Panc1 (cell line): ENCODE measurements around the gene SOCS1. TPM values are rescaled to one million over a fixed set of nuclear protein-coding genes. Genes with fewer than 3 reads are reported as not detected.

Experiments
- ATAC-seq: fragments of 200-7000 bp; cut with Tn5 transposase; 2 replicates; pipeline ENCODE4 v1.9.1; 2020; ENCODE audit warnings: mild to moderate bottlenecking, moderate library complexity
- BruUV-seq: library from RNA; stranded (reverse); fragments of 400-500 nt; replicated peaks from 2 replicates; lab custom pipeline; 2021; lab: Mats Ljungman, UMichigan
- CTCF ChIA-PET: fragments of 300-600 bp; sonication (Branson Sonifier 250); formaldehyde crosslinking; loops from one replicate; lab custom pipeline; 2022; ENCODE audit warnings: antibody characterized with exemption; lab: Charles Lee
- POLR2A ChIA-PET: fragments of 300-600 bp; sonication (Branson Sonifier 250); formaldehyde crosslinking; loops from one replicate; lab custom pipeline; 2022; ENCODE audit warnings: antibody characterized with exemption; lab: Charles Lee
- DNase-seq: peaks from one replicate; pipeline ENCODE4 v3.0.0-alpha.2; 2010; ENCODE audit warnings: low read depth, low spot score
- H3K27ac ChIP-seq: 2 replicates; pipeline ENCODE4 v1.5.1; 2011; ENCODE audit warnings: mild to moderate bottlenecking, low read length, inconsistent platforms
- H3K27me3 ChIP-seq: fragments of 200-500 bp; sonication (Bioruptor generic); 2 replicates; pipeline ENCODE4 v1.6.0; 2014; ENCODE audit warnings: low read length, inconsistent platforms; ENCODE audit not compliant: control insufficient read depth, insufficient read depth
- H3K36me3 ChIP-seq: fragments of 200-500 bp; sonication (Bioruptor generic); 2 replicates; pipeline ENCODE4 v1.5.1; 2014; ENCODE audit warnings: inconsistent platforms, mild to moderate bottlenecking, low read length, moderate library complexity; ENCODE audit not compliant: control insufficient read depth, insufficient read depth
- H3K4me1 ChIP-seq: 2 replicates; pipeline ENCODE4 v1.5.1; 2011; ENCODE audit warnings: inconsistent platforms, mild to moderate bottlenecking, low read length, moderate library complexity; ENCODE audit not compliant: control insufficient read depth, insufficient read depth
- H3K4me3 ChIP-seq, 2 experiments: 2 replicates each; pipeline ENCODE4 v1.5.1; 2011 to 2012; ENCODE audit warnings: low read depth in 2 of 2, low read length in 2 of 2, mild to moderate bottlenecking in 2 of 2, inconsistent platforms in 1 of 2, moderate library complexity in 1 of 2
- H3K9me3 ChIP-seq: fragments of 200-500 bp; sonication (Bioruptor generic); 2 replicates; pipeline ENCODE4 v1.5.1; 2014; ENCODE audit warnings: low read depth, mild to moderate bottlenecking, inconsistent platforms, low read length, moderate library complexity; ENCODE audit not compliant: control insufficient read depth, insufficient read depth
- CTCF ChIP-seq: fragments of 450-650 bp; IDR thresholded peaks from 2 replicates; pipeline ENCODE4 v1.5.1; 2017; ENCODE audit warnings: mild to moderate bottlenecking
- POLR2AphosphoS5 ChIP-seq: IDR thresholded peaks from 2 replicates; pipeline ENCODE4 v1.6.1; 2012; ENCODE audit warnings: mild to moderate bottlenecking, low read depth, low read length, moderate library complexity
- REST ChIP-seq, 2 experiments: IDR thresholded peaks; 2 replicates each; pipeline ENCODE4 v1.6.1; 2011 to 2012; ENCODE audit warnings: low read depth in 2 of 2, control low read depth in 1 of 2, low read length in 1 of 2, mild to moderate bottlenecking in 1 of 2, moderate library complexity in 1 of 2; ENCODE audit not compliant: insufficient read depth in 1 of 2
- SIN3A ChIP-seq: IDR thresholded peaks from 2 replicates; pipeline ENCODE4 v1.6.1; 2012; ENCODE audit warnings: low read depth, mild to moderate bottlenecking, low read length, moderate library complexity, borderline replicate concordance; ENCODE audit not compliant: insufficient read depth
- TCF7L2 ChIP-seq: IDR thresholded peaks from 2 replicates; pipeline ENCODE4 v1.6.1; 2011; ENCODE audit warnings: mild to moderate bottlenecking, low read depth, low read length, inconsistent platforms
- in situ Hi-C: cut with HindIII; loops from 2 replicates; pipeline ENCODE4 v1.10.0; 2016; ENCODE audit warnings: low sequenced_read_pairs, low pct_unique_long_range_greater_than_20kb
- intact Hi-C: fragments of 100-400 bp; cut with micrococcal nuclease; formaldehyde crosslinking; loops from one replicate; pipeline ENCODE4 v1.10.0; 2022; ENCODE audit not compliant: unreplicated experiment
- total RNA-seq: library from RNA; stranded (reverse); gene quantifications from one replicate; pipeline ENCODE4 v1.2.1, GENCODE V29; 2021; ENCODE audit not compliant: unreplicated experiment

Gene SOCS1
- total RNA-seq, 1 experiment from 2014 or later: 4.8 TPM

- no peaks in the 10 kb centered on the region for H3K27me3 ChIP-seq
- ATAC-seq (no peak), DNase-seq (no peak)
- CTCF ChIA-PET: no interaction called here
- no TSS peak for BruUV-seq
- intact Hi-C loops (no loop called here), in situ Hi-C loops (no loop called here)
- no peak overlapping the region for H3K4me3 ChIP-seq
- POLR2A ChIA-PET: no interaction called here
- no peak overlapping the region for H3K27ac ChIP-seq
- H3K4me1 ChIP-seq: no peaks in the 10 kb centered on the region
- H3K36me3 ChIP-seq: no peaks in the 10 kb centered on the region
- TF ChIP-seq TCF7L2: no peak
- no peak for TF ChIP-seq REST (IDR thresholded peaks at IDR 0.05; ENCODE audit: insufficient read depth in 1 of 2, low read depth in 2 of 2, low read length in 1 of 2)
- no peak for TF ChIP-seq CTCF
- no peak for TF ChIP-seq POLR2AphosphoS5
- TF ChIP-seq SIN3A: no peak
- peaks cover 7% of the 10 kb centered on the region; the same call in 1 of the 2 replicates for H3K9me3 ChIP-seq
Measured at GRCh38 chr16:11210260-11210659, 45.7 kb downstream of the SOCS1 start.

- DNase-seq: no peak
- H3K4me1 ChIP-seq: no peaks in the 10 kb centered on the region
- CTCF ChIA-PET: interaction anchor here (0.6 kb wide), 1 partner anchor 50 kb away, joined by 6 read pairs; no protein-coding TSS in a partner anchor
- TF ChIP-seq POLR2AphosphoS5: no peak
- TF ChIP-seq SIN3A: no peak
- no peak for TF ChIP-seq REST (IDR thresholded peaks at IDR 0.05; ENCODE audit: insufficient read depth in 1 of 2, low read depth in 2 of 2, low read length in 1 of 2)
- in situ Hi-C loops: no loop called here
- POLR2A ChIA-PET: no interaction called here
- H3K27ac ChIP-seq: no peak overlapping the region
- BruUV-seq: no TSS peak
- intact Hi-C loops: no loop called here
- no peaks in the 10 kb centered on the region for H3K36me3 ChIP-seq
- H3K27me3 ChIP-seq: no peaks in the 10 kb centered on the region
- no peak overlapping the region for H3K4me3 ChIP-seq
- no peak for ATAC-seq
- H3K9me3 ChIP-seq: peaks cover 7% of the 10 kb centered on the region; the same call in 1 of the 2 replicates
Measured at GRCh38 chr16:11208916-11209665, 46.9 kb downstream of the SOCS1 start.
